H1 (cell line): ENCODE measurements around the gene GRM7. TPM values are rescaled to one million over a fixed set of nuclear protein-coding genes. Genes with fewer than 3 reads are reported as not detected.

Experiments
- CTCF ChIA-PET: fragments of 300-600 bp; sonication (Branson Sonifier 250); formaldehyde crosslinking; loops from one replicate; lab custom pipeline; 2021; ENCODE audit not compliant: partially characterized antibody; lab: Charles Lee
- POLR2A ChIA-PET: fragments of 300-600 bp; sonication (Branson Sonifier 250); formaldehyde crosslinking; loops from one replicate; lab custom pipeline; 2021; ENCODE audit warnings: inconsistent platforms; ENCODE audit not compliant: partially characterized antibody; lab: Charles Lee
- DNase-seq, 2 experiments: peaks; one replicate each; pipeline versions ENCODE4 v3.0.0 to v3.0.0-alpha.2; 2010 to 2022; ENCODE audit warnings: low spot score in 2 of 2, low read depth in 1 of 2, mixed read lengths in 1 of 2
- FAIRE-seq: peaks from 2 replicates; lab custom pipeline; 2011; peaks lifted over from hg19 to GRCh38; lab: Jason Lieb, UNC
- H2AFZ ChIP-seq: 2 replicates; pipeline ENCODE4 v1.8.1; 2012; ENCODE audit warnings: low read length, inconsistent platforms
- H2AK5ac ChIP-seq: 2 replicates; pipeline ENCODE4 v1.6.1; 2013; ENCODE audit warnings: low read depth, low read length
- H2BK120ac ChIP-seq: replicated peaks from 2 replicates; pipeline ENCODE3; 2013; ENCODE audit warnings: low read depth, low read length, inconsistent platforms
- H2BK12ac ChIP-seq: 2 replicates; pipeline ENCODE4 v1.6.1; 2013; ENCODE audit warnings: low read depth, low read length
- H2BK15ac ChIP-seq: 2 replicates; pipeline ENCODE4 v1.6.1; 2013; ENCODE audit warnings: low read length
- H2BK20ac ChIP-seq: 2 replicates; pipeline ENCODE4 v1.6.1; 2013; ENCODE audit warnings: low read length
- H2BK5ac ChIP-seq: 2 replicates; pipeline ENCODE4 v1.6.1; 2013; ENCODE audit warnings: low read depth, low read length
- H3K14ac ChIP-seq: 2 replicates; pipeline ENCODE4 v1.6.1; 2013; ENCODE audit warnings: inconsistent platforms; ENCODE audit not compliant: insufficient read length
- H3K18ac ChIP-seq: 2 replicates; pipeline ENCODE4 v1.6.1; 2013; ENCODE audit warnings: low read length; ENCODE audit errors: extremely low read depth
- H3K23ac ChIP-seq: 2 replicates; pipeline ENCODE4 v1.6.1; 2013; ENCODE audit warnings: inconsistent platforms; ENCODE audit not compliant: insufficient read length
- H3K23me2 ChIP-seq: 2 replicates; pipeline ENCODE4 v1.6.1; 2013; ENCODE audit warnings: low read depth, low read length
- H3K27ac ChIP-seq: 2 replicates; pipeline ENCODE4 v1.6.1; 2011; ENCODE audit warnings: low read depth, low read length, inconsistent platforms
- H3K27me3 ChIP-seq, 4 experiments: replicated peaks in 1 of 4; 1 replicate in 1 of 4; 2 replicates in 3 of 4; pipeline versions ENCODE4 v1.6.1 to v1.8.1; 2011 to 2013; ENCODE audit warnings: low read length in 3 of 4, mild to moderate bottlenecking in 3 of 4, inconsistent platforms in 2 of 4, mixed read lengths in 2 of 4, moderate library complexity in 1 of 4; ENCODE audit not compliant: control insufficient read depth in 3 of 4, insufficient read depth in 3 of 4; ENCODE audit errors: extremely low read depth in 1 of 4
- H3K36me3 ChIP-seq, 4 experiments: 2 replicates each; pipeline versions ENCODE4 v1.6.1 to v1.8.1; 2011 to 2013; ENCODE audit warnings: mild to moderate bottlenecking in 4 of 4, low read length in 3 of 4, moderate library complexity in 2 of 4, control low read depth in 1 of 4, inconsistent platforms in 1 of 4; ENCODE audit not compliant: insufficient read depth in 4 of 4, control insufficient read depth in 2 of 4
- H3K4ac ChIP-seq: replicated peaks from 2 replicates; pipeline ENCODE3; 2013; ENCODE audit warnings: low read length, low read depth, mixed read lengths, inconsistent platforms; ENCODE audit not compliant: insufficient read length
- H3K4me1 ChIP-seq, 4 experiments: replicated peaks in 1 of 4; 1 replicate in 1 of 4; 2 replicates in 3 of 4; pipeline versions ENCODE4 v1.6.1 to v1.8.1; 2011 to 2013; ENCODE audit warnings: low read length in 3 of 4, inconsistent platforms in 2 of 4, mixed read lengths in 1 of 4; ENCODE audit not compliant: insufficient read depth in 4 of 4, control insufficient read depth in 3 of 4
- H3K4me2 ChIP-seq, 2 experiments: 2 replicates each; pipeline versions ENCODE4 v1.6.1 to v1.8.1; 2011 to 2013; ENCODE audit warnings: low read depth in 2 of 2, low read length in 2 of 2, control low read depth in 1 of 2, inconsistent platforms in 1 of 2, mild to moderate bottlenecking in 1 of 2; ENCODE audit not compliant: insufficient read depth in 1 of 2
- H3K4me3 ChIP-seq, 4 experiments: fragments of 200-600, 300-600 bp in 1 of 4; sonication (generic), shearing (Covaris generic), sonication (Bioruptor Twin) in 1 of 4; 2 replicates each; pipeline versions ENCODE4 v1.5.1 to v1.8.1; 2011 to 2016; ENCODE audit warnings: low read length in 4 of 4, low read depth in 3 of 4, control low read depth in 2 of 4, inconsistent platforms in 2 of 4, mild to moderate bottlenecking in 2 of 4, mixed read lengths in 1 of 4, moderate library complexity in 1 of 4; ENCODE audit not compliant: insufficient read depth in 2 of 4; ENCODE audit errors: extremely low read depth in 1 of 4
- H3K56ac ChIP-seq: replicated peaks from 2 replicates; pipeline ENCODE3; 2013; ENCODE audit warnings: low read depth, mild to moderate bottlenecking, mixed read lengths, low read length, inconsistent platforms; ENCODE audit not compliant: insufficient read length
- H3K79me1 ChIP-seq: 2 replicates; pipeline ENCODE4 v1.6.1; 2013; ENCODE audit warnings: low read depth, low read length, control low read depth
- H3K79me2 ChIP-seq, 2 experiments: 2 replicates each; pipeline versions ENCODE4 v1.6.1 to v1.8.1; 2012 to 2013; ENCODE audit warnings: low read length in 2 of 2, mild to moderate bottlenecking in 2 of 2, inconsistent platforms in 1 of 2; ENCODE audit not compliant: insufficient read depth in 2 of 2, control insufficient read depth in 1 of 2
- H3K9ac ChIP-seq, 4 experiments: replicated peaks in 1 of 4; 1 replicate in 1 of 4; 2 replicates in 3 of 4; pipeline versions ENCODE4 v1.6.1 to v1.8.1; 2011 to 2013; ENCODE audit warnings: low read depth in 3 of 4, low read length in 3 of 4, control low read depth in 2 of 4, mild to moderate bottlenecking in 2 of 4, moderate library complexity in 2 of 4, inconsistent platforms in 1 of 4; ENCODE audit errors: extremely low read depth in 1 of 4
- H3K9me3 ChIP-seq, 2 experiments: 2 replicates each; pipeline versions ENCODE4 v1.6.1 to v1.8.1; 2012 to 2013; ENCODE audit warnings: mild to moderate bottlenecking in 2 of 2, moderate library complexity in 2 of 2, control low read depth in 1 of 2, inconsistent platforms in 1 of 2, low read depth in 1 of 2, low read length in 1 of 2, mixed read lengths in 1 of 2; ENCODE audit not compliant: insufficient read depth in 2 of 2
- H4K20me1 ChIP-seq, 2 experiments: replicated peaks in 1 of 2; 2 replicates each; pipeline versions ENCODE3 to v1.8.1; 2011 to 2013; ENCODE audit warnings: inconsistent platforms in 2 of 2, low read length in 2 of 2, mild to moderate bottlenecking in 1 of 2; ENCODE audit not compliant: insufficient read depth in 2 of 2, control insufficient read depth in 1 of 2
- H4K5ac ChIP-seq: 2 replicates; pipeline ENCODE4 v1.6.1; 2013; ENCODE audit warnings: low read length, low read depth, mixed read lengths, inconsistent platforms; ENCODE audit not compliant: insufficient read length
- H4K8ac ChIP-seq: 2 replicates; pipeline ENCODE4 v1.8.0; 2013; ENCODE audit warnings: mild to moderate bottlenecking, moderate library complexity, low read length, inconsistent platforms; ENCODE audit not compliant: insufficient read depth; ENCODE audit errors: extremely low read depth
- H4K91ac ChIP-seq: replicated peaks from 2 replicates; pipeline ENCODE3; 2013; ENCODE audit warnings: low read length, mixed read lengths, inconsistent platforms; ENCODE audit not compliant: insufficient read length
- RNF2 ChIP-seq: fragments of 200-900, 300-1000 bp; sonication (generic); IDR thresholded peaks from 2 replicates; pipeline ENCODE4 v1.7.1; 2016; ENCODE audit warnings: borderline replicate concordance, low read depth, mild to moderate bottlenecking, antibody characterized with exemption, low read length; ENCODE audit not compliant: poor library complexity, severe bottlenecking; ENCODE audit errors: missing control alignments
- WGBS, 2 experiments: shearing (Covaris generic) in 1 of 2; methylation state at CpG; one replicate each; pipeline versions ENCODE4 v1.1.6 to v1.1.7; 2013 to 2015; ENCODE audit warnings: low lambda C conversion rate in 2 of 2, mixed read lengths in 2 of 2, inconsistent platforms in 1 of 2, low coverage in 1 of 2, missing lambda C conversion rate in 1 of 2; ENCODE audit not compliant: insufficient replicate concordance in 2 of 2, insufficient coverage in 1 of 2, insufficient read length in 1 of 2; ENCODE audit errors: extremely low coverage in 1 of 2, missing lambda C conversion rate in 1 of 2; 5-methylcytosine and 5-hydroxymethylcytosine counted together
- polyA plus RNA-seq, 7 experiments: library from polyadenylated mRNA; depleted of rRNA in 3 of 7; stranded (reverse) in 5 of 7; unstranded in 2 of 7; fragments of >200 nt in 5 of 7; fragments of 200-250 nt in 2 of 7; gene quantifications; 1 replicate in 5 of 7; 2 replicates in 1 of 7; 4 replicates in 1 of 7; pipeline versions ENCODE4 v1.2.1 to v1.2.3, GENCODE V29; 2011 to 2013; ENCODE audit warnings: missing spikeins in 2 of 7, mixed read lengths in 2 of 7
- total RNA-seq: library from RNA; stranded (reverse); fragmentation: NEBNext Ultra II Directional; extraction: Animal tissue kit (Norgen Biotek cat#: 25700); gene quantifications from 2 replicates; pipeline ENCODE4 v1.2.1, GENCODE V29; 2021

Gene GRM7
- total and polyA plus RNA-seq, 2 of the 8 experiments (the other 6 are each of a cell fraction or from before 2014, with no cell fraction given) = 0.17 to 0.24 TPM

GRCh38 chr3:7646851-7647250 lies 785.9 kb downstream of the GRM7 start:
- Histone ChIP-seq H3K27me3 (no peaks in the 10 kb centered on the region), H3K4ac (no peak overlapping the region), H3K27ac (no peak overlapping the region), H4K5ac (no peak overlapping the region), H3K14ac (no peak overlapping the region), H2BK120ac (no peak overlapping the region), H4K20me1 (no peaks in the 10 kb centered on the region), H2AFZ (no peak overlapping the region; the same call in 1 of the 2 replicates), H3K9ac (no peak overlapping the region), H2BK5ac (no peak overlapping the region), H3K4me1 (peaks cover 0 to 6% (median 3%) of the 10 kb centered on the region in 4 experiments; a peak in 2 of 7 replicates), H4K91ac (no peak overlapping the region), H3K36me3 (no peaks in the 10 kb centered on the region), H2AK5ac (no peak overlapping the region), H3K79me2 (no peaks in the 10 kb centered on the region), H2BK12ac (no peak overlapping the region), H2BK15ac (no peak overlapping the region), H3K23ac (no peak overlapping the region), H3K56ac (no peak overlapping the region), H3K9me3 (no peaks in the 10 kb centered on the region), H3K23me2 (no peaks in the 10 kb centered on the region), H3K4me3 (no peak overlapping the region), H3K18ac (no peak overlapping the region), H3K79me1 (no peaks in the 10 kb centered on the region), H3K4me2 (no peak overlapping the region)
- WGBS, 2 experiments = 78% methylated on average over 5 of the region's 5 CpGs; no CpG with 5 or more reads in 1 of the 2 experiments
- POLR2A ChIA-PET = no interaction called here
- CTCF ChIA-PET = no interaction called here
- TF ChIP-seq RNF2 = no peak
- TF ChIP-seq, all 59 proteins: peak for 0
- DNase-seq (no peak), FAIRE-seq (no peak)
- Histone ChIP-seq H4K8ac (no peak overlapping the region), H2BK20ac (no peak overlapping the region)
